GM19193 (cell line): ENCODE results near the gene CFAP73.
A peak's percentile ranks its signal among the peaks of the same experiment; 100 is the strongest.

Source experiments
- POLR2A ChIP-seq: IDR thresholded peaks from 4 replicates; pipeline ENCODE4 v1.6.1; 2011; ENCODE audit not compliant: insufficient read depth, insufficient read length; ENCODE audit errors: extremely low read depth

CFAP73 gene

GRCh38 chr12:113169697-113170096 lies 20.2 kb downstream of the CFAP73 start:
- TF ChIP-seq POLR2A: no peak

DNA sequence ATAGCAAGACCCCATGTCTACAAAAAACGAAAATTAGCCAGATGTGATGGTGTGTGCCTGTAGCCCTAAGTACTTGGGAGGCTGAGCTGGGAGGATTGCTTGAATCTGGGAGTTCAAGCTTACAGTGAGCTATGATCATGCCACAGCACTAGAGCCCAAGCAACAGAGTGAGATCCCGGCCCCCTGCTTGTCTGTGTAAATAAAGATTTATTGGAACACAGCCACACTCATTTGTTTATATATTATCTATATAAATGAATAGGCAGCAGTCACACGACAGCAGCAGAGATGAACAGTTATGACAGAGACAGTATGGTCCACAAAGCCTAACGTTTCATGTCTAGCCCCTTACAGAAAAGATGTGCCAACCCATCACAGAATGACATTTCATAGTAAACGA lies 20.9 kb downstream of the CFAP73 start:
- TF ChIP-seq POLR2A: no peak

DNA sequence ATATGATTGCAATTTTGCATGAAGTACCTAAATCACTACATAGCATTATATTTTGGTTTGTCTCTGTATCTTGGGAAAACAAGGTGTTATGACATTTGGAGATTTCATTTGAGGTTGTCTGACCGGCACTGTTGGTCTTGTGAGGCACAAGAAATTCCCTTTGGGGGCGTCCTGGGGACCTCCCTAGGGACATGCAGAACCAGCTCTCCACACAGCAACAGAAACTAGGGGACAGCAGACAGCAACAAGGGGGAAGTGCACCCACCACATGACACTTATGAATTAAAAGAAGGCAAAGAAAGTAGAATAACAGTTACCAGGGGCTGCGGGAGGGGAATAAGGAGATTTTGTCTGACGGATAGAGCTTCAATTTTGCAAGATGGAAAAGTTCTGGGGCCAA lies 21.4 kb downstream of the CFAP73 start:
- TF ChIP-seq POLR2A: no peak

DNA sequence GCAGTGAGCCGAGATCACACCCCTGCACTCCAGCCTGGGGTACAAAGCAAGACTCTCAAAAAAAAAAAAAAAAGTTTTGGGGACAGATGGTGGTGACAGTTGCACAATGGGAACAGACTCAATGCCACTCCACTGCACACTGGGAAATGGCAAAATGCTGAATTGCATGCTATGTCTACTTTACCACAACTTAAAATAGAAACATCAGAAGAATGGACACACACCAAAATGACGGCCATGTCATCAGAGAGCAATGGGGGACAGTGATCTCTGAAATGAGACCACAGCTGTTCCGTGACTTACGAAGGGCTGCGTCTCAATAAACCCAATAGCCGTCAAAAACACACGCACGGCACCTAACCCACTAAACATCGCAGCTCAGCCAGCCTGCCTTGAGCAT lies 22.0 kb downstream of the CFAP73 start:
- TF ChIP-seq POLR2A: no peak

DNA sequence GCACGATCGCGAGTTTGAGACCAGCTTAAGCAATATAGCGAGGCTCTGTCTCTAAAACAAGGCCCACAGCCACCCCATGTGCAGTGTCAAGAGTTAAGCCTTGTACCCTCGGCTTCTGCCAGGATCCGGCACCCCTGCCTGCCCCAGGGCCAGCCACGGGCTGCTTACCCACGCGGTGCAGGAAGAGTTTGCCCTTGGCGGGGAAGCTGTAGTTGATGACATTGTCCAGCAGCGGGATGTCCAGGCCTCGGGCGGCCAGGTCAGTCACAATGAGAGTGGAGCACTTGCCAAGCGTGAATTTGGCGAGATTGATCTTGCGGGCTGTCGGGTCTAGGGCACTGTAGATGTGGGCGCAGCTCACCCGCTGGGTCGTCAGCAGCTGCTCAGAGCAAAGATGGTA lies 22.7 kb downstream of the CFAP73 start:
- no peak for TF ChIP-seq POLR2A

DNA sequence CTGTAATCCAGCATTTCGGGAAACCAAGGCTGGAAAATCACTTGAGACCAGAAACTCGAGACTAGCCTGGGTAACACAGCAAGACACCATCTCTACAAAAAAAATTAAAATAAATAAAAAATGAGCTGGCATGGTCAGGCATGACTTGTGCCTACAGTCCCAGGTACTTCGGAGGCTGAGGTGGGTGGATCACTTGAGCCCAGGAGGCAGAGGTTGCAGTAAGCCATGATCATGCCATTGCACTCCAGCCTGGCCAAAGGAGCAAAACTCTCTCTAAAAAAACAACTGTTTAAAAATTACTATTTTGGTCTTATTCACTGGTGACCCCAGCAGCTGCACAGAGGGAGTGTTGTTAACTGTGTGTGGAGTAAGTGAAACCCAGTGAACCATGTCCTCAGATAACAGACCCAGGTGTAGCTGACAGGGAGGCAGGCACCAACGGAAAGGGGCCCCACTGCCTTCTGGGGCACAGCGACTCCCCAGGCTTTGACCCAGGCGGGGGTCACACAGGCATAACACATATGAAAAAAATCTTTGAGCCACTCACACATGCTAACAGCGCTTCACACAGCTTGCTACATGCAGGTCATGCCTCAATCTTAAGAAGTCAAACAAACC lies 23.7 kb downstream of the CFAP73 start:
- no peak for TF ChIP-seq POLR2A

- no peak for TF ChIP-seq POLR2A
These were observed 25.2 kb downstream of the CFAP73 start for GRCh38 chr12:113174461-113175384.

DNA sequence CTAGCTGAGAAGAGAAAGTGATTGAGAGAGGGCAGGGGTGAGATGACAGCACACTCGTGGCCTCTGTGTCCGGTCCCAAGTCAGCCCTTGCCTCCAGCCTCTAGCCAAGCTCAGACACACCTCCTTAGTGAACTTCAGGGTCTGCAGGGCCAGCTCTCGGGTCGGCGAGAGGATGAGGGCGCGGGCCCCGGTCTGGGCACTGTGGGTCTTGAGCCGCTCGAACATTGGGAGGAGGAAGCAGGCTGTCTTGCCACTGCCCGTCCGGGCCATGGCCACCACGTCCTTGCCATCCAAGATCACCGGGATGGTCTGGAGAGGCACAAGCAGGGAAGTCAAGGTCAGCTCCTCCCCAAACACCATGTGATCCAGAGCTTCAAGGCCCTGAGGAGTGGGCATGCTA lies 29.5 kb downstream of the CFAP73 start:
- TF ChIP-seq POLR2A: no peak

DNA sequence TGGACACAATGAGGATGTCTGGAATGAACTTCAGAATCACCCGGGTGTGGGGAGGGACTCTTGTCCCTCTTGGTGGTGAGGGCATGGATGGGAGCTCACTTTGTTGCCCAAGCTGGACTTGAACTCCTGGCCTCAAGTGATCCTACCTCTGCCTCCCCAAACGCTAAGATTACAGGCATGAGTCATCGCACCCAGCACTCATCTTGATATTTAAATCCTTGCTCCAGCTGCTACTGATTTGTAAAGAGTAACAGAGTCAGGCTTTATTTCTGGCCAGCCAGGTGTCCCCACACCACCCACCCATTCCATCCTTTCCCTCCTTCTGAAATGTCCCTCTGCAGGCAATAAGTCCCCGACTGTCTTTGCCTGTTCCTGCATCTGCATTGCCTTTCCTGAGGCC lies 30.8 kb downstream of the CFAP73 start:
- TF ChIP-seq POLR2A: no peak

- TF ChIP-seq POLR2A: no peak
These were observed 32.5 kb downstream of the CFAP73 start for GRCh38 chr12:113181975-113182374.

DNA sequence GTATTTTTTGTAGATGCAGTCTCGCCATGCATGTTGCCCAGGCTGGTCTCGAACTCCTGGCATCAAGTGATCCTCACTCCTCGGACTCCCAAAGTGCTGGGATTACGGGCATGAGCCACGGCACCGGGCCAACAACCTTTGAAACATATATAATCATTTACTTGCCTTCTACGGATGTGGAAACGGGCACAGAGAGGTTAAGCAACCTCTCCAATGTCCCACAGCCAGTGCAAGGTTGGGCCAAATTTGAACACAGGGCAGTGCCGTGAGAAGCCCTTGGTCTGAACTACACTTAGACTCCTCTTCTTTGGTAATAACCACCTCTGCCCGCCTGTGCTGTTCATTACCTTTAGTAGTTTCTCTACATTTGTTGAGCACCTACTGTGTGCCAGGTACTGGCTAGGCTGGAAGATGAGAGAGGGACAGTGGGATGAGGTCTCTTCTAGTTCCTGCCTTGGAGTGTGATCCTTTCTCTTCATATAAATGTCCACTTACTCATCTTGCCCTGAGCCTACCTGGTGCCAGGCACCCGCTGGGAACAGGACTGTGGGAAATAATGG lies 33.6 kb downstream of the CFAP73 start:
- TF ChIP-seq POLR2A: no peak

GRCh38 chr12:113184098-113184899 lies 34.8 kb downstream of the CFAP73 start:
- no peak for TF ChIP-seq POLR2A

GRCh38 chr12:113184900-113185179 lies 35.3 kb downstream of the CFAP73 start:
- TF ChIP-seq POLR2A: no peak

DNA sequence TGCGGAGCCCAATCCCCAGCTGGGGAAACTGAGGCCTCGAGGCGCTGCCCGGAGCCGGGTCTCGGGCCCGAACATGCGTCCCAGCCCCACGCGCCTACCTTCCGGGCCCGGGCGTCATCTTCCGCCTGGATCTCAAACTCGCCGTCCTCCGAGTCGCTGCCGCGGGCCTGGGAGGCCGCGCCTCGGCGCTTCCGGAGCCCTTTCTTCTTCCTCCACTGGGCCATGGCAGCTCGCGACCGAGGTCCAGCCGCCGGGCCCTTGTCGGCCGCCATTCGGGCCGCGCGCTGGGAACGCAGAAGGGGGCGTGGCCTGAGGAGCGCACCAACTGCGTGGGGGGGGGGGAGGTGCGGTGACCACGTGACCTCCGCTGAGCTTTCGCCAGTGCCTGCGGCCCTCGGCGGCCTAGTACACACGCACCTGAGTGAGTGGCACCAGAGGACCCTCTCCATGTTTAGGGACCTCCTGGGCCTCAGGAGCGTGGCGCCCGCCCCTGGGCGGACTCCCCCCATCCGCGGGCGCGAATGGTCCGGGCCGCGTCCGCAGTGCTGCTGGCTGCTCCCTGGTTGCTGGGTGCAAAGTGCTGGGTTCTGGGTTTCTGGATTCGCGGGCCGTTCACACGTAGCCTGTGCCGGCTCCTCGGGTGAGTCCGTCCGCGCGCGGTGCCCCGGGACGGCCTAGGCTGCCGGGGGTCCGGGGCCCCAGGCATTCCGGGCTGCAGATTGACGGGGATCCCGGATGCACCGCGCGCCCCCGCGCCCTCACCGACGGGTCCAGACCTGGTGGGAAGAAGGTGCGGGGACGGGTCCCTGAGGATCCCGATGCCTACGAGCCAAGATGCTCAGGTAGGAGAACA lies 35.9 kb downstream of the CFAP73 start, which contains the start of the genes DDX54 and RITA1:
TSS of gene DDX54 (minus strand) at position 299 of the 853 bp plus-strand sequence. CDS start at position 272, 27 bp downstream.
TSS of gene RITA1 (plus strand) at position 542 of the 853 bp plus-strand sequence. CDS start 1,026 bp downstream, outside the sequence.
- peak; percentile 93 for TF ChIP-seq POLR2A
